Activated naive CD8-positive, alpha-beta T cell treated with anti-CD3 and anti-CD28 coated beads, Interleukin-2, amount 10 ng/mL, durations not matched to agents 7 days and 5 days (primary cell): ENCODE measurements around the gene SERPIND1. TPM values are rescaled to one million over a fixed set of nuclear protein-coding genes. Genes with fewer than 3 reads are reported as not detected.
A peak's percentile ranks its signal among the peaks of the same experiment; 100 is the strongest.

ENCODE experiments used
- ATAC-seq: fragments of 150-1000 bp; cut with Tn5 transposase; one replicate; pipeline ENCODE4 v1.10.0; 2021; ENCODE audit warnings: low read depth, moderate library complexity
- POLR2A ChIA-PET: fragments of 350-600 bp; sonication (Branson Sonifier 250); formaldehyde crosslinking; loops from one replicate; lab custom pipeline; 2021; ENCODE audit warnings: antibody characterized with exemption; lab: Charles Lee
- DNase-seq: peaks from one replicate; pipeline ENCODE4 v3.0.0; 2021
- H3K27ac Mint-ChIP-seq: one replicate; pipeline ENCODE4 v1.8.0; 2022; ENCODE audit warnings: mild to moderate bottlenecking, mixed read lengths
- H3K27me3 Mint-ChIP-seq: one replicate; pipeline ENCODE4 v1.8.0; 2022; ENCODE audit warnings: mild to moderate bottlenecking, moderate library complexity, mixed read lengths
- H3K36me3 Mint-ChIP-seq: one replicate; pipeline ENCODE4 v1.8.0; 2021; ENCODE audit warnings: mild to moderate bottlenecking, mixed read lengths
- H3K4me1 Mint-ChIP-seq: one replicate; pipeline ENCODE4 v1.8.0; 2021; ENCODE audit warnings: mixed read lengths
- H3K4me3 Mint-ChIP-seq: one replicate; pipeline ENCODE4 v1.8.0; 2022; ENCODE audit warnings: mild to moderate bottlenecking, moderate library complexity, mixed read lengths
- H3K9me3 Mint-ChIP-seq: one replicate; pipeline ENCODE4 v1.8.0; 2021; ENCODE audit warnings: mixed read lengths
- total RNA-seq, 2 experiments: library from RNA; stranded (reverse); gene quantifications; one replicate each; pipeline ENCODE4 v1.2.3, GENCODE V29; 2021

Gene SERPIND1
- total RNA-seq, 2 experiments from 2014 or later, result not detected

DNA sequence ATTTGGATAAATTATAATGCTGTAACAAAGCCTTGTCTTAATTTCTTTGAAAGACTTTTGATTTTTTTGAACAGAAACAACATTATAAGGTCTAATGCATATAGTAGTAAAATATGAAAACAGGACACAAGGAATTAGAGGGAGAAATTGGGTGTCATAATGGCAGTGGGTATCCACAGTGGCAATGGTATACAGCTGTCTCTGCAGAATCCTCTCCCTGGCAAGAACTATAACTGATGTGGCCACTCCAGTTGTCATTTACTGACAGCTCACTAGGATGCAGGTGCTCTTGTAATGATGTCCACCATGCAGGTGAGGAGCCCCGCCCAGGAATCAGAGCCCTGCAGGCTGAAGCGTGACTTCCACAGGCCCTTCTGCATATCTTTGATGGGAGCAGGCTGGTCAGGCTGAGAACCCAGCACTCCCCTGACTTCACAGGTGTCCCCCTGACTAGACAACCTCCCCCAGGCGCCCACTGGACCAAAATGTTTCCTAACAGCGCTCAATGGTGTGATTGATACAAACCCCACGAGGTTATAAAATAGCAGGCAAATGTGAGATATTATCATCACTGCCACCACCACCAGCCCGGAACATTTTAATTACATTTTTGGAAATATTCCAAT, 32.8 kb upstream of the SERPIND1 start:
- Mint-ChIP-seq H3K36me3 (peaks cover 9% of the 10 kb centered on the region), H3K9me3 (no peaks in the 10 kb centered on the region), H3K4me3 (no peak overlapping the region), H3K27ac (no peak overlapping the region), H3K4me1 (peaks cover 11% of the 10 kb centered on the region), H3K27me3 (no peaks in the 10 kb centered on the region)
- ATAC-seq, result no peak
- no peak for DNase-seq
- POLR2A ChIA-PET, result interaction anchor here (0.5 kb wide), 1 partner anchor 232 kb away, joined by 4 read pairs; no protein-coding TSS in a partner anchor

DNA sequence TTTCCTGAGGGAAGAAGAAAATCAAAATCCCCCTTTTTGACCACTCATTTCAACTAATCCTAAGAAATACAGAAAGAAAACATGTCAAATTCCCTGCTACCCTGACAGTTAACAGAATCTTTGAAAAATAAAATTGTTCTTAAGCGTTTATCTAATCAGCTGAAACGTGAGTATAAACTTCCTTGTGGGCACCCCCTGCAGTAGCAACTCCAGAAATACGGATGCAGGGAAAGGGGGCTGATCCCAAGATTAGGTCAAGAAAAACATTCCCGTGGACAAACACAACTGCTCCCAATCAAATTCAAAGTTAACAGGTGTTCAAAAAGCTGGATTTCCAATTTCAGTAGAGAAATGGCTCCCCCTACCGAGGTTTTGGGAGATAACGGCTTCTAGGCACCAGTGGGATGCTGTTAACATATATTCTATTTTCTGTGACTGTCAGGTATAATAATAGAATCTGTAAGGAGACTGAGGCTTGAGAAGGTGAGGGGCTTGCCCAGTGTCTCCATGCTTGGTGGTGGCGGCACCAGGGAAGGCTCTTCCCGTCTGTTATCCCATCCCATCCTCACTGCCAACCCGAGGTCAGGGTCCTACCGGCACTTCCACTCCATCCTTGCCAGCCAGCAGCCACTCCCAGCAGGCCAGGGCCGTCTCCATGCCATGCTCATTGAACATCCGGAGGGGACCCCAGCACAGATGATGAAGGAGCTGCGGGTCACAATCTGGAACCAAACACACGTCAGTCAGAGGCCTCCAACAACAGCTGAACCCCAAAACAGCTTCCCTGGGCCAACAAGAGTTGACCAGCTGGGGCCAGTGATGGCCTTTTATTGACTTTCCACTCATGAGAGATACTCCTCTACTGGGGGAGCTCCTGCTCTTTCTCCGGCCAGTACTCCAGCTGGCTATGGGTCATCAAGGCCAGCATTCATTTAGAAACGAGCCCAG, 32.0 kb upstream of the SERPIND1 start:
- Mint-ChIP-seq H3K4me1 (peaks cover 11% of the 10 kb centered on the region), H3K27ac (no peak overlapping the region), H3K27me3 (no peaks in the 10 kb centered on the region), H3K9me3 (no peaks in the 10 kb centered on the region), H3K36me3 (peaks cover 12% of the 10 kb centered on the region), H3K4me3 (no peak overlapping the region)
- POLR2A ChIA-PET, result no interaction called here
- DNase-seq (no peak), ATAC-seq (no peak)

DNA sequence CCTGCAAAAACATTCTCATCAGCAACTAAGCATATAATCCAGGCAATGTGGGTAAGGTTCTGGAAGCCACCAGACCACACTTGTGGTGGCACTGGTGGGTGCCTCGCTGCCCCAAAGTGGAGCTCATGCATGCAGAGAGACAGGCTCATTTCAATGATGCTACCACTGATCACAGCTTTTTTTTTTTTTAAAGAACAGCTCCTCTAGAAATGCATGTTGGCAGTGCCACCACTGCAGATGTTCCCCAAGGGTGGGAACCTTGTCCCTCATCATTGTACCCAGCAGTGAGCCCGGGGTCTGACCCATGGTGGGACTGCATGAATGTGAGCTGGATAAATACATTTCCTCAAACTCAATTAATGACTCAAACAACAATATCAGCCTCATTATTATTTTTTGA, 31.1 kb upstream of the SERPIND1 start:
- H3K4me1 Mint-ChIP-seq, result peaks cover 11% of the 10 kb centered on the region
- no peaks in the 10 kb centered on the region for H3K9me3 Mint-ChIP-seq
- DNase-seq, result no peak
- H3K36me3 Mint-ChIP-seq, result peaks cover 12% of the 10 kb centered on the region
- no peak overlapping the region for H3K27ac Mint-ChIP-seq
- no peak for ATAC-seq
- H3K27me3 Mint-ChIP-seq, result no peaks in the 10 kb centered on the region
- POLR2A ChIA-PET, result no interaction called here
- no peak overlapping the region for H3K4me3 Mint-ChIP-seq

DNA sequence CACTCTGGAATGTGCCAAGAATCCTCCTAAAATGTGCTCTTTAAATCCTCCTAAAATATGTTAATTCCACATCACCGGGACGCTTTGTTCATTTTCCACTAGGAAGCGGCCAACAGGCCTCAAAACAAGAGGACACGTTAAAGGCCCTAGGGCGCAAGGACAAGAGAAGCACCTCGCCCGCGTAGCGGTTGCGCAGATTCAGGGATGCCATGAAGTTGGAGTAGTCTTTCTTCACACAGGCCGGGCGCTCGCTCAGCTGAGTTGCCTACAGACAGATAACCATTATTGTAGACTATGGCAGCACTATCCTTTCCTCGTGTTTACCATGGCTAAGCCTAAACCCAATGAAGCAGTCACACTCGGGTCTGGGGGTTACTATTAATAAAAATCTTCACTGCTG, 29.5 kb upstream of the SERPIND1 start:
- POLR2A ChIA-PET, result no interaction called here
- Mint-ChIP-seq H3K36me3 (peaks cover 10% of the 10 kb centered on the region), H3K4me3 (no peak overlapping the region), H3K27me3 (no peaks in the 10 kb centered on the region), H3K27ac (no peak overlapping the region), H3K9me3 (no peaks in the 10 kb centered on the region), H3K4me1 (peaks cover 2% of the 10 kb centered on the region)
- ATAC-seq (no peak), DNase-seq (no peak)

DNA sequence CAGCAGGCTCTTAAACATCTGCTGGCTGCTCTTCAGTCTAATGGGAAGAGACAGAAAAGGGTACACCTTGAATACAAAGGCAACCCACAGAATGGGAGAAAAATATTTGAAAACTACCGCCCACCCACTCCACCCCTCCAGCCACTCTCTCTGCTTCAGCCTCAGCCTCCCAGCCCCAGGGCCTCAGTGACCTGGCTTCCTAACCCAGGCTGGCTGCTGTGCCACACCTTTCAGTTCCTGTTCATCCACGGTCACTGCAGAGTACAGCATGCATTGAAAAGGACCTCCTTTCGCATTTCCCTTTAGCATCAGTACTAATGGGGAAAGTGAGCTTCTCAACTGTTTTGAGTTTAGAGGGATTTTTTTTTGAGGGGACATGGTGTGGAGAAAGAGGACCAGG, 28.8 kb upstream of the SERPIND1 start:
- DNase-seq (no peak), ATAC-seq (no peak)
- H3K4me1 Mint-ChIP-seq, result peaks cover 2% of the 10 kb centered on the region
- no peaks in the 10 kb centered on the region for H3K9me3 Mint-ChIP-seq
- no peak overlapping the region for H3K27ac Mint-ChIP-seq
- POLR2A ChIA-PET, result no interaction called here
- no peaks in the 10 kb centered on the region for H3K27me3 Mint-ChIP-seq
- no peak overlapping the region for H3K4me3 Mint-ChIP-seq
- peaks cover 9% of the 10 kb centered on the region for H3K36me3 Mint-ChIP-seq

DNA sequence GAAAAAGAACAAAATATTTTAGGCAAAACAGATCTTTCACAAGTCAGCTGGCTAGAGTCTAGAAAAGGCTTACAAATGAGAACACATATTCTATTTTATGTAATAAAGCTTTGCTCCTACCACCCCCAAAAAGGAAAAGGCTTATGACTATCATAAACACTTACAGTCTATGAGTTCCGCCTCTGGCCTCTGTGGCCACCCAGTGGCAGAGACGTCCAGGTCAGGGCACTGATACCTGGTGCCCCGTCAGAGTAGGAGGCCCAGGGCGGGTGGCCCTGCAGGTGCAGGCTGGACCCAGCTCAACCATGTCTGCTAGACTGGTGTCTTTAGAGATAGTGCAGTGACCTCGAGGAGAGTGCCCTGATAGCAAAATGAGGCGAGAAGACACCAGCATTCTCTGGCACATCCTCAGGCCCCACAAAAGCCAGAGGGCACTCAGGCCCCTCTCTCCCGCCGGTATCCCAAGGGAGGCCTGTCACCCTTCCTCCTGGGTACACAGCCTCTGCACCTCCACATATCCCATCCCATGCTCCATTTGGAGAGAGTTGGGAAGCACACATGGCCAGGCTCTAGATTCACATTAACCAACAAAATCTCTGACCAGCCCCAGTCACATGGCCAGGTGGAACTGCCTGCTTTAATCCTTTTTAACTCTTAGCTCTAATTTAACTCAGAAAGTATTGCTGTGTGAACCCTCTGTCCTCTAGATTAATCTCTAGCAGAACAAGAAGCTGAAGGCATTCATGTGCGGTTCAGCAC, 27.3 kb upstream of the SERPIND1 start:
- ATAC-seq (no peak), DNase-seq (no peak)
- H3K36me3 Mint-ChIP-seq, result peaks cover 7% of the 10 kb centered on the region
- H3K4me3 Mint-ChIP-seq, result no peak overlapping the region
- peaks cover 1% of the 10 kb centered on the region for H3K4me1 Mint-ChIP-seq
- peak overlapping the region; percentile 34 for H3K27ac Mint-ChIP-seq
- no peaks in the 10 kb centered on the region for H3K9me3 Mint-ChIP-seq
- no peaks in the 10 kb centered on the region for H3K27me3 Mint-ChIP-seq
- POLR2A ChIA-PET, result no interaction called here

DNA sequence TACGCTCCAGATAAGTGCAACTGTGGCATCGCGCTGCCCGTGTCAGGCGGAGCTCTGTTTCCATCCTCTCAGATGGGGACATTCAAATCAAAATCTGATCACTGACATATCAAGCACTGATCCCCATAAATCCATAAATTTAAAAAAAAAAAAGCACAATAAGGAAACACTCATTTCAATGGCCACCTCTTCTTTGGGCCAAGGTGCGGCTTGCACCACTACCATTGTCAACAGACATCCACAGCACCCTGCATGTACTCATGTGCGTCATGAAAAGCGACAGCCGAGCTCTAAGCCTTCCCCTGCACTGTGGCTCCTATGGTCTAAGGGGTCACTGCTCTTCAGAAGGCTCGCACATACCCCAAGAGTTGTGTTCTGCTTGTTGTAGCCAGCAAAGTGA, 26.7 kb upstream of the SERPIND1 start:
- POLR2A ChIA-PET, result no interaction called here
- peaks cover 7% of the 10 kb centered on the region for H3K36me3 Mint-ChIP-seq
- no peak for ATAC-seq
- peaks cover 1% of the 10 kb centered on the region for H3K4me1 Mint-ChIP-seq
- H3K4me3 Mint-ChIP-seq, result no peak overlapping the region
- H3K9me3 Mint-ChIP-seq, result no peaks in the 10 kb centered on the region
- DNase-seq, result no peak
- no peak overlapping the region for H3K27ac Mint-ChIP-seq
- H3K27me3 Mint-ChIP-seq, result no peaks in the 10 kb centered on the region

DNA sequence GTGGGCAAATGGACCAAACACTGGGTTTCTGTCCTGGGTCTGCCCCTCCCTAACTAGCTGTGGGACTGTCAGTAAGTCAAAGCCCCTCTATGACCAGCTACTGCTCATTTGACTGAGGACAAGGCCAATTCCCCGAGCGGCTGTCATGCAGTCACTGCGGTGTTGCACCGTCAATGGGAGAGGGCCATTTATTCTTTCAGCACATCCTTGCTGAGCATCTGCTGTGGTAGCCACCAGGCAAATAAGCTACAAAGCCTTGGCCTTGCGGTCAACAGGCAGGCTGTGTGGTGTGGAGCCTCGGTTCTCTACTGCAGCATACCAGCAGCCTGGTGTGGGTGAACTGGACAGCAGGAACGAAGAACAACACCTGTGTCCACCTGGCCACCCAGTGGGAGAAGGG, 25.8 kb upstream of the SERPIND1 start:
- DNase-seq (no peak), ATAC-seq (no peak)
- Mint-ChIP-seq H3K27me3 (no peaks in the 10 kb centered on the region), H3K4me1 (peaks cover 1% of the 10 kb centered on the region), H3K4me3 (no peak overlapping the region), H3K36me3 (peaks cover 7% of the 10 kb centered on the region), H3K27ac (no peak overlapping the region), H3K9me3 (no peaks in the 10 kb centered on the region)
- POLR2A ChIA-PET, result no interaction called here

DNA sequence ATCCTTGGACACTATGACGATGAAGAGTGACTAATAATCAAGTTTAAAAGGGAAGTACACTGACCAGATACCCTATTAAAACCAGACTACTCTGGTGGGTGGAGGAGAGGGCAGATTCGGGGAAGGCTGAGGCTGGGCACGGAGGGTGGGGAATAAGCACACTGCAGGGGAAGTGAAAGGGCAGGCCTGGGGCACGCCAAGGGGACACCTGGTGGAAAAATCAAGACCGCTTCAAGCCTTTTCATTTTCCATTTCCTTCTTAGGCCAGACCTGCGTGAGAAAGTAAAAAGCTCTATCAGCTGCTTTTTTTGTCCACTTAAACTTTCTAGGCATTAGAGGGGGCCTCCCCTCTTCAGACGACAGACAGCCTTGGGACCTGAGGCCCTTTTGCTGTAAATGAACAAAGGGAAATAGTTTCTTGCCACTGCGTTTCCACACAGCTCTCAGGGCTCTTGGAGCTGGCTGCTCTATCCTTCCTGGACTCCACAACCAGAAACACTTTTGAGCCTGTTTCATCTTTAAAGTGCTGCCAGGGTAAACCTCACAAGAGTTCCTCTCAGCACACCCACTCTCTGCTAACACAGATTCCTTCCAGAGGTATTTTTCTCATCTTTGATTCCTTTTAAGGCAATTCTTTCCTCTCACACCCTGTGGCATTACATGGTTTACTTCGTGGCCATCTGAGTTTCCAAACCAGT, 25.0 kb upstream of the SERPIND1 start:
- POLR2A ChIA-PET, result no interaction called here
- H3K4me3 Mint-ChIP-seq, result no peak overlapping the region
- no peak for ATAC-seq
- H3K27me3 Mint-ChIP-seq, result no peaks in the 10 kb centered on the region
- H3K9me3 Mint-ChIP-seq, result no peaks in the 10 kb centered on the region
- peaks cover 9% of the 10 kb centered on the region for H3K36me3 Mint-ChIP-seq
- no peak for DNase-seq
- H3K4me1 Mint-ChIP-seq, result peaks cover 1% of the 10 kb centered on the region
- peak overlapping the region; percentile 40 for H3K27ac Mint-ChIP-seq

DNA sequence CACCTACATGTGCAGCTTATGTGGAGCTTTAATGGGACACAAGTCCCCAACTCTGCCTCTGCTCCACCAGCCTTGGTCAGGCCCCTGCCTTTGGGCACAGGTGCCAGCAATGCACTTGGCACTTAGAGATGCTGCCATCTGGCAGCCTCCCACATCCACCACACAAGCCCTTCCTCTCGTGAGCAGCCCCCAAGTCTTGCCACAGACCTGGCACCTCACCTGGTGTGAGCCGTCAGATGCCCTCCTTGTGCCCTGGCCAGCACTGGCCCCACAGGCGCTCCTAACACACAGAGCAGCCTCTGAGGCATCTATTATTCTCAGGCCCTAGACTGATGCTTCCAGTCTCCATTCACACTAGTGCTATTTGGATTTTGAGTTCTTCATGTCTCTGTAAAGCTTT, 24.5 kb upstream of the SERPIND1 start:
- no peaks in the 10 kb centered on the region for H3K27me3 Mint-ChIP-seq
- POLR2A ChIA-PET, result no interaction called here
- peaks cover 1% of the 10 kb centered on the region for H3K4me1 Mint-ChIP-seq
- ATAC-seq (no peak), DNase-seq (no peak)
- no peak overlapping the region for H3K4me3 Mint-ChIP-seq
- H3K36me3 Mint-ChIP-seq, result peaks cover 9% of the 10 kb centered on the region
- no peaks in the 10 kb centered on the region for H3K9me3 Mint-ChIP-seq
- no peak overlapping the region for H3K27ac Mint-ChIP-seq

DNA sequence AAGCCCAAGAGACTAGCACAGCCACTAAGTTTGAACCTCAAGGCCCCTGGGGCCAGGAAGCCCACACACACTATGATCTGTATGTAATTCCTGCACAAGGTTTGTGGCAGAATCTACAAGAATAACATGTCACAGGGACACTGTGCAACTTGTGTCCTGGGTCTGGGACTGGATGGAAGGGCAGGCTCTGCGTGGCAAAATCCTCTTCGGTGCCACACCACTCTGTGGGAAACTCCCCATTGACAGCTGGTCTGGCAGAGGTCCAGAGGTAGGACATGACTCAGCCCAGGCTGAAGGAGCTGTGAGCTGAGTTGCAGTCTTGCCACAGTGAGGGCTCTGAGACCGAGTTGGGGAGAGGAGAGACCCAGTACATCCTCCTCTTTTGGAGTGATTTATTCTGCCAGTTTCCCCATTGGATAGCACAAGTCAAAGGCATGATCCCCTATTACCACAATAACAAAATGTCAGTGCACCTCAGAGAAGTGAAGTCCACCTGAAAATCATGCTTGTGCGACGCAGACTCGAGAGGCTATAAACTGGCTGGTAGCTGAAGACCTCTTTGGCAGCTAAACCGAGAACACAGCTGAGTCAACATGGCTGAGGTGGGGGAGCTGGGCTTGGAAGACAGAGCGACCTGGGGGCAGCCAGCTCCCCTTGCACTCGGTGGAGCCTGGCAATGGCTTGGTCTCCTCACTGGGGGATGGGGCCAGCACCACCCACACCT, 23.3 kb upstream of the SERPIND1 start:
- no peak for ATAC-seq

DNA sequence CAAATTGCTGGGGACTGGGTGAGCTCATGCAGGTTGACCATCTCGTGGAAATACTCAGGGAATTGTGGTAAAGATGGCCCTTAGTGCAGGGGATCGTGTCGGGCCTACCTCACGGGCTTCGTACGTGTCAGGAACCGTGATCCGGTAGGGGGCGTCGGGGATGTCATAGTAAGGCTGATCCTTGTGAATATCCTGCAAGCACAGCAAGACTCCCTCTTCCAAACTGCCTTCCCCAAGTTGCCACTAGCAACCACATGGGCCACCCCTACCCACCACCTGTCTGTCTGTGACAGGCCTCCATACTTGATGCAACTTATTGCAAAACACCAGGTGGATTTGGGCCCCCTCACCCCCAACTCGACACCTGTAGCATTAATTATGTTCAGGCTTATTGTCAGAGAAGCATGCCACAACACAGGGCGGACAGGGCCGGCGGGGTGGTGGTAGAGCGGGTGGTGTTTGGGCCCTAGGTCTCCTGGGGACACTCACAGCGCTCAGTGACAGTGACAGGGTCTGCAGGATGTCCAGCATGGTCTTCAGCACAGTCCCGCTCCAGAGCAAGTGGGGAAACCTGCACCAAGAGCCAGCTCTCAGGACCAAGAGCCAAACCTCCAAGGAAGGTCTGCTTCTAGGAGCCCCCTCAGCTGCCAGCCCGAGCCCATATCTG, 22.6 kb upstream of the SERPIND1 start:
- H3K4me3 Mint-ChIP-seq, result no peak overlapping the region
- DNase-seq, result no peak
- H3K4me1 Mint-ChIP-seq, result peaks cover 1% of the 10 kb centered on the region
- H3K36me3 Mint-ChIP-seq, result peaks cover 10% of the 10 kb centered on the region
- POLR2A ChIA-PET, result no interaction called here
- H3K27me3 Mint-ChIP-seq, result no peaks in the 10 kb centered on the region
- no peak overlapping the region for H3K27ac Mint-ChIP-seq
- H3K9me3 Mint-ChIP-seq, result no peaks in the 10 kb centered on the region
- ATAC-seq, result no peak

More for the DNA sequence above, 23.3 kb upstream of the SERPIND1 start:
- H3K27ac Mint-ChIP-seq, result no peak overlapping the region
- peaks cover 1% of the 10 kb centered on the region for H3K4me1 Mint-ChIP-seq
- no peak overlapping the region for H3K4me3 Mint-ChIP-seq
- H3K36me3 Mint-ChIP-seq, result peaks cover 11% of the 10 kb centered on the region
- no peaks in the 10 kb centered on the region for H3K27me3 Mint-ChIP-seq
- H3K9me3 Mint-ChIP-seq, result no peaks in the 10 kb centered on the region
- POLR2A ChIA-PET, result no interaction called here
- DNase-seq, result no peak
